Erythroblast (primary cell): ENCODE data around the gene LPO.

ENCODE experiments used
- GATA1 ChIP-seq: IDR thresholded peaks from 2 replicates; pipeline ENCODE4 v1.6.1; 2011; ENCODE audit warnings: low read depth, mild to moderate bottlenecking, control low read depth, low read length, moderate library complexity
- POLR2A ChIP-seq: IDR thresholded peaks from 2 replicates; pipeline ENCODE4 v1.6.1; 2011; ENCODE audit warnings: mild to moderate bottlenecking, low read length

- TF ChIP-seq POLR2A (no peak), GATA1 (no peak)
These were observed 31.3 kb downstream of the LPO start for GRCh38 chr17:58269557-58270291.
